ENCODE data around the gene IGLL1.

IGLL1 gene

GRCh38 chr22:23527971-23528740 lies 51.9 kb downstream of the IGLL1 start:
- no peak for DNase-seq (ENCODE audit: low read depth in 2 of 2)

- no peak for DNase-seq (ENCODE audit: low read depth in 2 of 2)
Observed at GRCh38 chr22:23526596-23527316, 53.3 kb downstream of the IGLL1 start.

- DNase-seq (ENCODE audit: low read depth in 2 of 2) = no peak
Observed at GRCh38 chr22:23525510-23525909, 54.6 kb downstream of the IGLL1 start.

- no peak for DNase-seq (ENCODE audit: low read depth in 2 of 2)
Observed at GRCh38 chr22:23524226-23524625, 55.9 kb downstream of the IGLL1 start.

GRCh38 chr22:23523713-23524112 lies 56.4 kb downstream of the IGLL1 start:
- DNase-seq (ENCODE audit: low read depth in 2 of 2) = no peak
